GM11168 (cell line): ENCODE data around the gene UBR4.

ENCODE experiments used
- in situ Hi-C: fragments of 300-500 bp; cut with MboI; formaldehyde crosslinking; loops from one replicate; pipeline ENCODE4 v1.12.0; 2022; ENCODE audit warnings: low sequenced_read_pairs; ENCODE audit not compliant: unreplicated experiment

UBR4 gene

DNA sequence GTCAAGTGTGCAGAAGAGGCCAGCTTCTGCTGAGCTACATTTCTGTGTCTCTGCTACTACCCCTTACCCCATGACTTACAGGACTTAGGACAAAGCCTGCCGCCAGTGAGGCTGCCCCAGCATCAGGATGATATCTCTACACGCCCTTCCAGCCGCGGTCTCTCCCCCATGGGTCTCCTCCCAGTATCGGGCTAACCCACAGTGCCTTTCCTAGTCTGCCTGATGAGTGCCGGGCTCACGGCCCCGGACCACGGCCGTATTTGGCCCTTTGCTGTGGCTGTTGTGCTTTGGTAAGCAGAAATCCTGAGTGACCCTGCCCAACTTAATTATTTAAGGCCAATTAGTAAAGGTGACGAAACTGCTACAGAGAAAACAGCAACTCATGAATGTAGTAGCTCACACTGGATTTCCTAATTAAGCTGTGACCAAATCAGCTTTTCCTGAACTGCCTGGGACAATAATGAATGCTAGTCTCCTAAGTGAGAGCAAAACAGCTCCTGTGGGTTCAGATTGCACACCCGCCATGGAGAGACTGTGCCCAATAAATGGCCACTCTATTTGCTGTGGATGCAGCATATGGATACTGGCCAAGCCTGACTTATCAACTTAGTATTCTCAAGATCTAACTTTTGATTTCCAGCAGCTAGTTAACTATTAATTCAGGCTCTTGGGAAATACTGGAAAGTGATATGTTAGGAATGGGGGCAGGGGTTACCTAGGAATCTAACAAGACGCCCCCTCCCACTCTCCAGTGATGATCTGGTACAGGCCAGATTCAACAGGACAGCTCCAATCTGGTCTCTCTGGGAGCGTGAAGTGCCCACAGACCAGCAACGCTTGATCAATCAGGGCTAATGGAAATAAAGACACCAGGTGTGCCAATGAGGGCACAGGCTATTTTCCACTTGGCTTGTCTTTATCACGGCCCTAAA is 130.3 kb downstream of the UBR4 start:
- in situ Hi-C loops = no loop called here

DNA sequence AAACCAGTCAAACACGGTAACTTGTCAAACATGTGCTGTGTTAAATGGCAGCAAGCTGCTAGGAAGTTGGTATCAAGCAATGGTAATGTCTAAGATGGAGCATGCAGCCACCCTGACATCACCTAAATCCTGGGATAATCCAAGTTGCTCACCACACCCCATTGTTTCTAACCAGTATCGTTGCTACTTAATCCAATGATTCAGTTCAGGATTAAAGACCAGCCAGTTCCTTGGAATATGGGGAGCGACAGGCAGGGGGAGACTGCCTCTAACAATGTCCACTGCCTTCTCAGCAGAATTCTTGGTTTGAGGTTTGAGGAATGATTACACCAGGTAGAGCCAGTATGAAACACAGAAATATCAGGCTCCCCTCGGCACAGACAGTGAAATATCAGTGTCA is 131.5 kb downstream of the UBR4 start:
- in situ Hi-C loops = no loop called here

DNA sequence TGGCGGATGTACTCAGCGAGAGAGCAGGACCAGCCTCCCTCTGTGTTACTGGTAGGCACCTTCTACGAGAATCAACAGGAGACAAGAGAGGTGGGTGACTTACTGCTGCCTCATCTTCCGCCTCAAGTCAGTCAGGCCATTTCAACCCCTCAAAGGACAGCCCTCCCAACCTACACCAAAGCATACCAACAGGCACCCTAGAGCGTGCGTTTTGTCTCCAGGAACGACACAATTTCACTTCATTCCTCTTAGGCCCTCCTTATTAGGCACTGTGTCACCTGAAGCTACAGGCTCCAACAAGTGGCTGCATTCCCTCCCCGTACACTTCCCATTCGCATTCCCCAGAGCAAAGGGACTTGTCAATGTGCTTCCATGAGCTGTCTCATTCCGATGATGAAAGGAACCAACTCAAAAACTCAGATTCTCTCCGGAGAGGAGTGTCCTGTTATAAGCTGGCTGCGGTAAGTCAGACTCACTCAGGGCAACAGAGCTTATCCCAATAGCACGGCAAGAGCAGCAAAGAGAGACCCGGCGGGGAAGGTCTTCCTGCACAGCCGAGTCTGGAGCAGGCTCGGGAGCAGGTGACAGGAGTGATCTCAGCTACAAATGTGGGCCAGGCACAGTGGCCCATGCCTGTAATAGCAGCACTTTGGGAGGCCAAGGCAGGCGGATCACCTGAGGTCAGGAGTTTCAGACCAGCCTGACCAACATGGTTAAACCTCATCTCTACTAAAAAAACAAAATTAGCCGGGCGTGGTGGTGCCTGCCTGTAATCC is 133.0 kb downstream of the UBR4 start:
- in situ Hi-C loops = no loop called here

DNA sequence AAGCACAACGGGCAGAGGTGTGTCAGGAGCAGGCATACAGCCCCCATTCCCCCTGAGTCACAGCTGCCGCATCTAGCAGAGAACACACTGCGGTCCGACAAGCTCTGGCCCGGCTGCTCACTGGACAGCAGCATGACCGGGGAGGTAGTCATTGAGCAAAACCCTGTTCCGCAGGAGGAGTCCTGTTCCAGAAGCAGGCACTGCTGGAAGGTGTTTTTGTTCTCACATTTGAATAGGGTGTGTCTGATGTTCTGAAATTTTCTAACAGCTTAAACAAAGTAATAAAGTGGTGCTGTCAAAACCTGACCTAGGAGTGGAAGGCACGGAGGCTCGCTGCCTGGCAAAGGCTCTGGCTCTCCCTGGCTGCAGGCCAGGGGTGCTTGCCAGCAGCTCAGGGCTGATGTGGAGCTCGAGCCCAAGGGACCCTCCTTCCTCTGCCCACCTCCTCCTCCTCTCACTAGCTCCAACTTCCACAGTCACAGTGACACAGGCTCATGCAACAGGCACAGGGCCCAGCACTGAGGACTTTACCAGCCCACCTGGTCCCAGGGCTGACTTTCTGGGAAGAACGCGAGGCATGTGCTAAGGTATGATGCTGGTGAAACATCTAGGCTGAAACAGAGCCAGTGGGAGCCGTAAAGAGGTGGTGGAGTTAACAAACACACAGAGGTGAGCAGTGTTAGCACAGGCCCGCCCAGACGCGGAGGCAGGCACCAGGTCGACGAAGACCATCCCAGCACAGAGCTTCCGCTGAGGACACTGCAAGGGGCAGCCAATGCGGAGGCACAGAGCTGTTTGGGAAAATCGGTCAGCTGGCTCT is 135.0 kb downstream of the UBR4 start:
- in situ Hi-C loops = no loop called here

GRCh38 chr1:19074361-19074901 is 135.6 kb downstream of the UBR4 start:
- in situ Hi-C loops = no loop called here

DNA sequence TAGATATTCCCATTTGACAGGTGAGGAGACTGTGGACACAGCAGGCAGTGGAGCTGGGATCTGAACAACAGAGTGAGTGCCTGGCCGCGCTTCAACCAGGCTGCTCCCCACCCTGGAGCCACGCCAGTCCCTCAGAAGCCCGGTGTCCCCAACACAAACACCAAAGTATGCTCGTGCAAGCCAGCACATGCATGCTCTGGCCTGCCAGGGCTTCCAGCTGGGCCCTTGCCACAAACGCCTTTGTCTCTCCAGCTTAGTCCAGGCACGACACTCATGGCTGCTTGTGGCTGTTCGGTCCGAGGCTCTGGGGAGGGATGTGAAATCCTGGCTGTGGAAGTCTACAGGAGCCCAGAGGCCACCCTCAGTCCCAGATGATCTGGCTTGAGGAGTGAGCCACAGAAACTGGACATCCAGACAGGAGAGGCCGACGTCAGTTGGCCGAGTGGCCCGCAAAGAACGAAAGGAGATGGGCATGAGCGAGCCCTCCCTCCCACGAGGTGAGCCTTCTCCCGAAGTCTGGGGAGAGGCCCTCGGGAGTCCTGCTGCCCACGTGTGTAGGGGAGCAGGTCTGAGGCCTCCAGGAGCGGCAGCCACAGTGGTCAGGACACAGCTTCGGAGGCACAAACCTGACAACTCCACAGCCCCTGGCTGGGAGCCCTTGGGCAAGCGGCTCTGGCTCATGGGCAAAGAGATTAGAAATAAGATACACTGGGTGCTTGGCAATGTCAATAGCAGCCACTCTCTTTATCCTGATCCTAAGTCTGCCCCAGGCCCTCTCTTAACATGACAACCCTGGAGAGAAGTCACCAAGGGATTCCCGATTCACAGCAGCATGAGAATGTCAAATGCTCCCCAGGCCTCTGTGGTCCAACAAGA is 136.5 kb downstream of the UBR4 start:
- in situ Hi-C loops = no loop called here

- in situ Hi-C loops = no loop called here
Observed at GRCh38 chr1:19072285-19072981, 137.6 kb downstream of the UBR4 start.

GRCh38 chr1:19071674-19072281 is 138.3 kb downstream of the UBR4 start:
- in situ Hi-C loops = no loop called here

DNA sequence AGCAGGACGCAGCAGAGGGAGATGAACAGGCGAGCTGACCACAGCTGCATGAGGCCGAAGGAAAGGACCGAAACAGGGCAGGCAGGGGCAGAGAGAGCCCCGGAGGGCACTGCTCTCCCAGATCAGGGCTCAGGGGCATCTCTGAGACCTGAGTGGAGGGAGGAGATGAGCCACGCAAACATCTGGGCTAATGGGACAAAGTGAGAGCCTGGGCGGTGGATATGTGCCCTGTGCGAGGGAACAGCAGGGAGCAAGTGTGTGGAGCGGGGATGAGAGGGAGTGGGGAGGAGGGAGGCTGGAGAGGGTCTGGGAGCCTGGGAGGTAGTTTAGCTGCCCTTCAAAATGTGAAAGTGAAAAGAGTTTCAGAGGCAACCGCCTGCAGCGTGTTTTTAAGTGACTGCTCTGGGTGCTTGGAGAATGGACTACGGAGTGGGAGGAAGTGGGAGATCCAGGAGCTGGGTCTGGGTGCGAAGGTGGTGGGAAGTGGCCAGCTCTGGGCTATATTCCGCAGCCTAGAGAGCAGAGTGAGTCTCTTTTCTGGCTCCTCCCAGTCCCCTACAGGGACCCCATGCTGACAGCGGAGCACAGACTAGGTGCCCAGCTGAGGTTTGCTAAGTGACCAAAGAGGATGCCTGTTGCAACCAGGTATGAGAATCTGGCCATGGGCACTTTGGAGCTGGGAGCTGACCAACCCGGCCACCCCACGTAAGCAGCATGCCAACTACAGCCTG is 139.0 kb downstream of the UBR4 start:
- in situ Hi-C loops = no loop called here

DNA sequence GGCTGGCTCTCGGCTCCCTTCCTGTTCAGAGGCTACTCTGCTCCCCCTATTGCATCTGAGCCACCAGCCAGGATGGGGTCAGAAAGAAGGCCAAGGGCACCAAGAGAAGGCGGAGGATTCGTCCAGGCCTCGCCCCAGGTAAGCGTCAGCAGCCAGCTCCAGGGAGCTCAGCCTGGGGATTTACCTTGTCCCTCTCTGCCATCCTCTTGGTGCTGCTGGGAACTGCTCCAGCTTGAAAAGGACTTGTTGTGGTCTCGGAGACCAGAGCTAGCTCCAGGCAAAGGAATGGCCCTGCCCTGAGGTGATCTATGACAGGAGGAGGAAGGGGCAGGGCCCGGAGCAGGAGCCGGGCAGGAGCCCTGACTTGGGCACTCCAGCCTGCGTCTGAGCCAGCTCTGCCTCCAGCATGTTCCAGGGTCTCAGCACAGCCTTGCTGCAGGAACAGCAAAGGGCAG is 139.8 kb downstream of the UBR4 start:
- in situ Hi-C loops = no loop called here

GRCh38 chr1:19068639-19069276 is 141.3 kb downstream of the UBR4 start:
- in situ Hi-C loops = no loop called here

- in situ Hi-C loops = no loop called here
Observed at GRCh38 chr1:19067912-19068638, 142.0 kb downstream of the UBR4 start.

- in situ Hi-C loops = no loop called here
Observed at GRCh38 chr1:19067182-19067911, 142.7 kb downstream of the UBR4 start.

GRCh38 chr1:19066874-19067181 is 143.2 kb downstream of the UBR4 start:
- in situ Hi-C loops = no loop called here

- in situ Hi-C loops = no loop called here
Observed at GRCh38 chr1:19066248-19066873, 143.7 kb downstream of the UBR4 start.
